DOHH2 (cell line): Measurements from ENCODE around the gene SETMAR.

ENCODE experiments used
- EZH2phosphoT487 ChIP-seq: fragments of 200-600 bp; sonication (generic); IDR thresholded peaks from 2 replicates; pipeline ENCODE4 v1.6.1; 2017; ENCODE audit warnings: borderline replicate concordance, mild to moderate bottlenecking, antibody characterized with exemption, low read length, moderate library complexity, mixed read lengths
- TF ChIP-seq, protein P1 (sequence below): fragments of 200-600 bp; sonication (generic); IDR thresholded peaks from one replicate; pipeline ENCODE4 v1.5.1; 2014; ENCODE audit warnings: antibody characterized with exemption, mild to moderate bottlenecking, low read depth, low read length; ENCODE audit not compliant: poor library complexity, severe bottlenecking

DNA sequence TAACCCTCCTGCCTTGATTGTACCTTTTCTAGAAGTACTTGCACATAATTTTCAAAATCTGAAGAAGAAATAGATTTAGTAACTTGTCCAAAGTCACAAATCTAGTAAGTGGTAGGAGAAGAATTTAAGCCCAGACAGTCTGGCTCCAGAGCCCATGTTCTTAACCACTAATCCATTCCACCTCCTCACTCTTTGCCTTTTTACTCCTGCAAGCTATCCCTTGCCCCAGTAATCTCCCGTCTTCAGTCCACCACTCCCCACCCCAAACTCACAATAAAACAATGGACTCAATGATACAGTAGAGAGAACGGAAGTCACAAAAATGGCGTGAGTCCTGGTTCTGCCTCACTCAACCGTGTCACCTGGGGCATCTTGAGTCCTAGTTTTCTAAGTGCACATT is 48.7 kb downstream of the SETMAR start:
- TF ChIP-seq, protein P1, sequence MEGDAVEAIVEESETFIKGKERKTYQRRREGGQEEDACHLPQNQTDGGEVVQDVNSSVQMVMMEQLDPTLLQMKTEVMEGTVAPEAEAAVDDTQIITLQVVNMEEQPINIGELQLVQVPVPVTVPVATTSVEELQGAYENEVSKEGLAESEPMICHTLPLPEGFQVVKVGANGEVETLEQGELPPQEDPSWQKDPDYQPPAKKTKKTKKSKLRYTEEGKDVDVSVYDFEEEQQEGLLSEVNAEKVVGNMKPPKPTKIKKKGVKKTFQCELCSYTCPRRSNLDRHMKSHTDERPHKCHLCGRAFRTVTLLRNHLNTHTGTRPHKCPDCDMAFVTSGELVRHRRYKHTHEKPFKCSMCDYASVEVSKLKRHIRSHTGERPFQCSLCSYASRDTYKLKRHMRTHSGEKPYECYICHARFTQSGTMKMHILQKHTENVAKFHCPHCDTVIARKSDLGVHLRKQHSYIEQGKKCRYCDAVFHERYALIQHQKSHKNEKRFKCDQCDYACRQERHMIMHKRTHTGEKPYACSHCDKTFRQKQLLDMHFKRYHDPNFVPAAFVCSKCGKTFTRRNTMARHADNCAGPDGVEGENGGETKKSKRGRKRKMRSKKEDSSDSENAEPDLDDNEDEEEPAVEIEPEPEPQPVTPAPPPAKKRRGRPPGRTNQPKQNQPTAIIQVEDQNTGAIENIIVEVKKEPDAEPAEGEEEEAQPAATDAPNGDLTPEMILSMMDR = no peak
- no peak for TF ChIP-seq EZH2phosphoT487
